H1 (cell line): ENCODE data around the gene TSPEAR. TPM values are rescaled to one million over a fixed set of nuclear protein-coding genes. Genes with fewer than 3 reads are reported as not detected.

ENCODE experiments used
- BACH1 ChIP-seq: IDR thresholded peaks from 2 replicates; pipeline ENCODE4 v1.6.1; 2012; ENCODE audit warnings: low read length, improper control_type of control experiment
- CBX5 ChIP-seq: fragments of 300-800, 300-1000 bp; sonication (generic); IDR thresholded peaks from 2 replicates; pipeline ENCODE4 v1.7.1; 2016; ENCODE audit warnings: antibody characterized with exemption, low read length, low read depth
- CBX8 ChIP-seq: fragments of 300-800, 300-1000 bp; sonication (generic); IDR thresholded peaks from 2 replicates; pipeline ENCODE4 v1.7.1; 2016; ENCODE audit warnings: low read depth, low read length, borderline replicate concordance
- CHD7 ChIP-seq: fragments of 300-600 bp; sonication (generic); IDR thresholded peaks from 2 replicates; pipeline ENCODE4 v1.7.1; 2012; ENCODE audit warnings: low read length, moderate library complexity, mild to moderate bottlenecking, inconsistent platforms; ENCODE audit not compliant: insufficient replicate concordance
- JUN ChIP-seq: IDR thresholded peaks from 2 replicates; pipeline ENCODE4 v1.6.1; 2011; ENCODE audit warnings: low read depth, mild to moderate bottlenecking, improper control_type of control experiment, low read length
- KDM5A ChIP-seq: fragments of 200-600 bp; IDR thresholded peaks from 2 replicates; pipeline ENCODE4 v1.7.1; 2012; ENCODE audit warnings: mild to moderate bottlenecking, low read length, inconsistent platforms, mixed read lengths
- POLR2A ChIP-seq, 2 experiments: IDR thresholded peaks; 1 replicate in 1 of 2; 2 replicates in 1 of 2; pipeline ENCODE4 v1.6.1; 2011; ENCODE audit warnings: low read depth in 2 of 2, low read length in 2 of 2, mild to moderate bottlenecking in 2 of 2; ENCODE audit errors: control extremely low read depth in 1 of 2
- SAP30 ChIP-seq: fragments of 300-600 bp; sonication (generic); IDR thresholded peaks from 2 replicates; pipeline ENCODE4 v1.7.1; 2012; ENCODE audit warnings: low read length, moderate library complexity, mild to moderate bottlenecking, inconsistent platforms; ENCODE audit not compliant: insufficient read depth, insufficient replicate concordance
- TCF12 ChIP-seq: IDR thresholded peaks from 2 replicates; pipeline ENCODE4 v1.6.1; 2011; ENCODE audit warnings: low read depth, mild to moderate bottlenecking, low read length
- polyA plus RNA-seq, 7 experiments: library from polyadenylated mRNA; depleted of rRNA in 3 of 7; stranded (reverse) in 5 of 7; unstranded in 2 of 7; fragments of >200 nt in 5 of 7; fragments of 200-250 nt in 2 of 7; gene quantifications; 1 replicate in 5 of 7; 2 replicates in 1 of 7; 4 replicates in 1 of 7; pipeline versions ENCODE4 v1.2.1 to v1.2.3, GENCODE V29; 2011 to 2013; ENCODE audit warnings: missing spikeins in 2 of 7, mixed read lengths in 2 of 7
- total RNA-seq: library from RNA; stranded (reverse); fragmentation: NEBNext Ultra II Directional; extraction: Animal tissue kit (Norgen Biotek cat#: 25700); gene quantifications from 2 replicates; pipeline ENCODE4 v1.2.1, GENCODE V29; 2021

Gene TSPEAR
- total and polyA plus RNA-seq, 2 of the 8 experiments (the other 6 are each of a cell fraction or from before 2014, with no cell fraction given) = 0.58 to 0.89 TPM

GRCh38 chr21:44454058-44454457 is 257.3 kb downstream of the TSPEAR start (continued):
- TF ChIP-seq CHD7 (no peak), KDM5A (no peak), SAP30 (no peak), CBX8 (no peak), JUN (no peak), POLR2A (IDR thresholded peaks at IDR 0.05; ENCODE audit: control extremely low read depth in 1 of 2, low read depth in 2 of 2, low read length in 2 of 2) (no peak), TCF12 (no peak), CBX5 (no peak), BACH1 (no peak)
